ENCODE results near the gene RAB35.

Gene RAB35

GRCh38 chr12:120116441-120116791 is at the start of gene RAB35:
TSS of gene RAB35 (minus strand) at chr12:120116753. CDS start at chr12:120116650, 103 bp downstream.
- Histone ChIP-seq H3K9ac (ENCODE audit: low read depth in 1 of 2, low read length in 2 of 2) (peak within 1 kb of the TSS; percentile 91 to 92), H3K27me3 (ENCODE audit: control insufficient read depth in 1 of 2, insufficient read depth in 2 of 2, low read length in 2 of 2) (no peaks in the 10 kb centered on the region), H3K4me3 (ENCODE audit: low read depth in 1 of 2, low read length in 2 of 2) (peak within 1 kb of the TSS; percentile 82 to 97), H3K36me3 (ENCODE audit: control insufficient read depth in 1 of 2, insufficient read depth in 2 of 2, low read length in 2 of 2) (peaks cover 0 to 13% of the 10 kb centered on the region in 2 donors), H3K9me3 (ENCODE audit: control insufficient read depth in 1 of 2, low read length in 2 of 2) (no peaks in the 10 kb centered on the region), H3K27ac (ENCODE audit: low read depth, low read length) (peak within 1 kb of the TSS; percentile 89), H3K4me1 (ENCODE audit: control insufficient read depth in 1 of 2, insufficient read depth in 2 of 2, low read length in 2 of 2) (peaks cover 29 to 48% of the 10 kb centered on the region in 2 donors)

- H3K4me1 ChIP-seq (ENCODE audit: control insufficient read depth in 1 of 2, insufficient read depth in 2 of 2, low read length in 2 of 2), result no peaks in the 10 kb centered on the region
- H3K9me3 ChIP-seq (ENCODE audit: control insufficient read depth in 1 of 2, low read length in 2 of 2), result no peaks in the 10 kb centered on the region
- no peaks in the 10 kb centered on the region for H3K27me3 ChIP-seq (ENCODE audit: control insufficient read depth in 1 of 2, insufficient read depth in 2 of 2, low read length in 2 of 2)
- H3K9ac ChIP-seq (ENCODE audit: low read depth in 1 of 2, low read length in 2 of 2), result no peak overlapping the region
- no peak overlapping the region for H3K4me3 ChIP-seq (ENCODE audit: low read depth in 1 of 2, low read length in 2 of 2)
- H3K27ac ChIP-seq (ENCODE audit: low read depth, low read length), result no peak overlapping the region
- peaks cover 58 to 81% of the 10 kb centered on the region in 2 donors for H3K36me3 ChIP-seq (ENCODE audit: control insufficient read depth in 1 of 2, insufficient read depth in 2 of 2, low read length in 2 of 2)
These were observed 47.7 kb upstream of the RAB35 start for GRCh38 chr12:120164293-120164692.

- no peaks in the 10 kb centered on the region for H3K4me1 ChIP-seq (ENCODE audit: control insufficient read depth in 1 of 2, insufficient read depth in 2 of 2, low read length in 2 of 2)
- H3K4me3 ChIP-seq (ENCODE audit: low read depth in 1 of 2, low read length in 2 of 2), result no peak overlapping the region
- H3K9ac ChIP-seq (ENCODE audit: low read depth in 1 of 2, low read length in 2 of 2), result no peak overlapping the region
- H3K36me3 ChIP-seq (ENCODE audit: control insufficient read depth in 1 of 2, insufficient read depth in 2 of 2, low read length in 2 of 2), result peaks cover 54 to 79% of the 10 kb centered on the region in 2 donors
- H3K9me3 ChIP-seq (ENCODE audit: control insufficient read depth in 1 of 2, low read length in 2 of 2), result no peaks in the 10 kb centered on the region
- no peak overlapping the region for H3K27ac ChIP-seq (ENCODE audit: low read depth, low read length)
- H3K27me3 ChIP-seq (ENCODE audit: control insufficient read depth in 1 of 2, insufficient read depth in 2 of 2, low read length in 2 of 2), result no peaks in the 10 kb centered on the region
These were observed 46.2 kb upstream of the RAB35 start for GRCh38 chr12:120162763-120163162.

- Histone ChIP-seq H3K36me3 (ENCODE audit: control insufficient read depth in 1 of 2, insufficient read depth in 2 of 2, low read length in 2 of 2) (peaks cover 59 to 81% of the 10 kb centered on the region in 2 donors), H3K27me3 (ENCODE audit: control insufficient read depth in 1 of 2, insufficient read depth in 2 of 2, low read length in 2 of 2) (no peaks in the 10 kb centered on the region), H3K9me3 (ENCODE audit: control insufficient read depth in 1 of 2, low read length in 2 of 2) (no peaks in the 10 kb centered on the region), H3K4me3 (ENCODE audit: low read depth in 1 of 2, low read length in 2 of 2) (no peak overlapping the region), H3K27ac (ENCODE audit: low read depth, low read length) (no peak overlapping the region), H3K9ac (ENCODE audit: low read depth in 1 of 2, low read length in 2 of 2) (no peak overlapping the region), H3K4me1 (ENCODE audit: control insufficient read depth in 1 of 2, insufficient read depth in 2 of 2, low read length in 2 of 2) (no peaks in the 10 kb centered on the region)
These were observed 45.3 kb upstream of the RAB35 start for GRCh38 chr12:120161852-120162251.

- Histone ChIP-seq H3K27ac (ENCODE audit: low read depth, low read length) (no peak overlapping the region), H3K4me1 (ENCODE audit: control insufficient read depth in 1 of 2, insufficient read depth in 2 of 2, low read length in 2 of 2) (no peaks in the 10 kb centered on the region), H3K9me3 (ENCODE audit: control insufficient read depth in 1 of 2, low read length in 2 of 2) (no peaks in the 10 kb centered on the region), H3K27me3 (ENCODE audit: control insufficient read depth in 1 of 2, insufficient read depth in 2 of 2, low read length in 2 of 2) (no peaks in the 10 kb centered on the region), H3K4me3 (ENCODE audit: low read depth in 1 of 2, low read length in 2 of 2) (no peak overlapping the region), H3K9ac (ENCODE audit: low read depth in 1 of 2, low read length in 2 of 2) (no peak overlapping the region), H3K36me3 (ENCODE audit: control insufficient read depth in 1 of 2, insufficient read depth in 2 of 2, low read length in 2 of 2) (peaks cover 75 to 96% of the 10 kb centered on the region in 2 donors)
These were observed 43.1 kb upstream of the RAB35 start for GRCh38 chr12:120159509-120160237.

- H3K36me3 ChIP-seq (ENCODE audit: control insufficient read depth in 1 of 2, insufficient read depth in 2 of 2, low read length in 2 of 2), result peaks cover 72 to 97% of the 10 kb centered on the region in 2 donors
- H3K9me3 ChIP-seq (ENCODE audit: control insufficient read depth in 1 of 2, low read length in 2 of 2), result no peaks in the 10 kb centered on the region
- no peak overlapping the region for H3K4me3 ChIP-seq (ENCODE audit: low read depth in 1 of 2, low read length in 2 of 2)
- no peak overlapping the region for H3K27ac ChIP-seq (ENCODE audit: low read depth, low read length)
- H3K4me1 ChIP-seq (ENCODE audit: control insufficient read depth in 1 of 2, insufficient read depth in 2 of 2, low read length in 2 of 2), result no peaks in the 10 kb centered on the region
- no peak overlapping the region for H3K9ac ChIP-seq (ENCODE audit: low read depth in 1 of 2, low read length in 2 of 2)
- no peaks in the 10 kb centered on the region for H3K27me3 ChIP-seq (ENCODE audit: control insufficient read depth in 1 of 2, insufficient read depth in 2 of 2, low read length in 2 of 2)
These were observed 41.8 kb upstream of the RAB35 start for GRCh38 chr12:120158351-120158750.

- Histone ChIP-seq H3K4me1 (ENCODE audit: control insufficient read depth in 1 of 2, insufficient read depth in 2 of 2, low read length in 2 of 2) (no peaks in the 10 kb centered on the region), H3K9me3 (ENCODE audit: control insufficient read depth in 1 of 2, low read length in 2 of 2) (no peaks in the 10 kb centered on the region), H3K27me3 (ENCODE audit: control insufficient read depth in 1 of 2, insufficient read depth in 2 of 2, low read length in 2 of 2) (no peaks in the 10 kb centered on the region), H3K4me3 (ENCODE audit: low read depth in 1 of 2, low read length in 2 of 2) (no peak overlapping the region), H3K27ac (ENCODE audit: low read depth, low read length) (no peak overlapping the region), H3K9ac (ENCODE audit: low read depth in 1 of 2, low read length in 2 of 2) (no peak overlapping the region), H3K36me3 (ENCODE audit: control insufficient read depth in 1 of 2, insufficient read depth in 2 of 2, low read length in 2 of 2) (peaks cover 72 to 96% of the 10 kb centered on the region in 2 donors)
These were observed 41.1 kb upstream of the RAB35 start for GRCh38 chr12:120157678-120158077.

GRCh38 chr12:120156315-120157259 is 40.0 kb upstream of the RAB35 start:
- Histone ChIP-seq H3K27ac (ENCODE audit: low read depth, low read length) (no peak overlapping the region), H3K4me1 (ENCODE audit: control insufficient read depth in 1 of 2, insufficient read depth in 2 of 2, low read length in 2 of 2) (no peaks in the 10 kb centered on the region), H3K27me3 (ENCODE audit: control insufficient read depth in 1 of 2, insufficient read depth in 2 of 2, low read length in 2 of 2) (no peaks in the 10 kb centered on the region), H3K36me3 (ENCODE audit: control insufficient read depth in 1 of 2, insufficient read depth in 2 of 2, low read length in 2 of 2) (peaks cover 61 to 88% of the 10 kb centered on the region in 2 donors), H3K9ac (ENCODE audit: low read depth in 1 of 2, low read length in 2 of 2) (no peak overlapping the region), H3K4me3 (ENCODE audit: low read depth in 1 of 2, low read length in 2 of 2) (no peak overlapping the region), H3K9me3 (ENCODE audit: control insufficient read depth in 1 of 2, low read length in 2 of 2) (no peaks in the 10 kb centered on the region)

- H3K4me1 ChIP-seq (ENCODE audit: control insufficient read depth in 1 of 2, insufficient read depth in 2 of 2, low read length in 2 of 2), result no peaks in the 10 kb centered on the region
- no peaks in the 10 kb centered on the region for H3K9me3 ChIP-seq (ENCODE audit: control insufficient read depth in 1 of 2, low read length in 2 of 2)
- H3K27me3 ChIP-seq (ENCODE audit: control insufficient read depth in 1 of 2, insufficient read depth in 2 of 2, low read length in 2 of 2), result no peaks in the 10 kb centered on the region
- H3K27ac ChIP-seq (ENCODE audit: low read depth, low read length), result no peak overlapping the region
- H3K4me3 ChIP-seq (ENCODE audit: low read depth in 1 of 2, low read length in 2 of 2), result no peak overlapping the region
- H3K36me3 ChIP-seq (ENCODE audit: control insufficient read depth in 1 of 2, insufficient read depth in 2 of 2, low read length in 2 of 2), result peaks cover 47 to 86% of the 10 kb centered on the region in 2 donors
- no peak overlapping the region for H3K9ac ChIP-seq (ENCODE audit: low read depth in 1 of 2, low read length in 2 of 2)
These were observed 38.5 kb upstream of the RAB35 start for GRCh38 chr12:120155072-120155471.

- no peak overlapping the region for H3K4me3 ChIP-seq (ENCODE audit: low read depth in 1 of 2, low read length in 2 of 2)
- H3K27ac ChIP-seq (ENCODE audit: low read depth, low read length), result no peak overlapping the region
- H3K4me1 ChIP-seq (ENCODE audit: control insufficient read depth in 1 of 2, insufficient read depth in 2 of 2, low read length in 2 of 2), result no peaks in the 10 kb centered on the region
- H3K9ac ChIP-seq (ENCODE audit: low read depth in 1 of 2, low read length in 2 of 2), result no peak overlapping the region
- no peaks in the 10 kb centered on the region for H3K27me3 ChIP-seq (ENCODE audit: control insufficient read depth in 1 of 2, insufficient read depth in 2 of 2, low read length in 2 of 2)
- H3K9me3 ChIP-seq (ENCODE audit: control insufficient read depth in 1 of 2, low read length in 2 of 2), result no peaks in the 10 kb centered on the region
- H3K36me3 ChIP-seq (ENCODE audit: control insufficient read depth in 1 of 2, insufficient read depth in 2 of 2, low read length in 2 of 2), result peaks cover 42 to 89% of the 10 kb centered on the region in 2 donors
These were observed 34.5 kb upstream of the RAB35 start for GRCh38 chr12:120150919-120151525.
